SU-DHL-6 (cell line): ENCODE results near the gene TWSG1.

Experiments used
- CTCF ChIP-seq: fragments of 200-600 bp; sonication (generic); IDR thresholded peaks from one replicate; pipeline ENCODE4 v1.5.1; 2017; ENCODE audit warnings: antibody characterized with exemption, mild to moderate bottlenecking, low read length, moderate library complexity; ENCODE audit not compliant: insufficient read depth, poor library complexity, severe bottlenecking
- EZH2phosphoT487 ChIP-seq: fragments of 200-600 bp; sonication (generic), shearing (Covaris generic); conservative IDR thresholded peaks from 2 replicates; pipeline ENCODE4 v1.6.1; 2018; ENCODE audit warnings: mild to moderate bottlenecking, antibody characterized with exemption, low read length, moderate library complexity, mixed read lengths

- TF ChIP-seq CTCF (no peak), EZH2phosphoT487 (no peak)
These were observed 13.5 kb upstream of the TWSG1 start for GRCh38 chr18:9321017-9321452.
